Neuronal stem cell (in vitro differentiated cells): ENCODE measurements around the gene UNKL.
A peak's percentile ranks its signal among the peaks of the same experiment; 100 is the strongest.

Source experiments
- DNase-seq: peaks from one replicate; pipeline ENCODE4 v3.0.0-alpha.2; 2013; ENCODE audit warnings: low spot score
- H2AFZ ChIP-seq: one replicate; pipeline ENCODE4 v1.6.1; 2013; ENCODE audit warnings: mild to moderate bottlenecking, low read length, inconsistent platforms
- H2AK5ac ChIP-seq: 2 replicates; pipeline ENCODE4 v1.6.1; 2013; ENCODE audit warnings: low read depth, mild to moderate bottlenecking, inconsistent platforms, low read length, moderate library complexity, mixed read lengths
- H2BK120ac ChIP-seq: 2 replicates; pipeline ENCODE4 v1.6.1; 2013; ENCODE audit warnings: low read depth, mild to moderate bottlenecking, inconsistent platforms, low read length, moderate library complexity, mixed read lengths
- H2BK12ac ChIP-seq: one replicate; pipeline ENCODE4 v1.6.1; 2013; ENCODE audit warnings: low read length, inconsistent platforms
- H2BK15ac ChIP-seq: 2 replicates; pipeline ENCODE4 v1.6.1; 2013; ENCODE audit warnings: mild to moderate bottlenecking, low read length, inconsistent platforms, mixed read lengths
- H2BK5ac ChIP-seq: one replicate; pipeline ENCODE4 v1.6.1; 2013; ENCODE audit warnings: inconsistent platforms, mild to moderate bottlenecking, low read length, moderate library complexity
- H3K14ac ChIP-seq: one replicate; pipeline ENCODE4 v1.6.1; 2013; ENCODE audit warnings: low read length, inconsistent platforms
- H3K18ac ChIP-seq: 2 replicates; pipeline ENCODE4 v1.6.1; 2013; ENCODE audit warnings: low read length, inconsistent platforms
- H3K23ac ChIP-seq: 2 replicates; pipeline ENCODE4 v1.6.1; 2013; ENCODE audit warnings: low read depth, mild to moderate bottlenecking, mixed read lengths, low read length, inconsistent platforms; ENCODE audit not compliant: poor library complexity
- H3K27ac ChIP-seq: replicated peaks from 3 replicates; pipeline ENCODE4 v1.5.1; 2013; ENCODE audit warnings: low read length, inconsistent platforms
- H3K27me3 ChIP-seq, 3 experiments: 2 replicates each; pipeline ENCODE4 v1.6.1; 2013; ENCODE audit warnings: low read length in 3 of 3, mild to moderate bottlenecking in 2 of 3, inconsistent platforms in 1 of 3, low read depth in 1 of 3, mixed read lengths in 1 of 3, moderate library complexity in 1 of 3; ENCODE audit not compliant: control insufficient read depth in 3 of 3, insufficient read depth in 3 of 3
- H3K36me3 ChIP-seq, 2 donors: replicated peaks in 1 of 2; 2 replicates each; pipeline ENCODE4 v1.6.1; 2013; ENCODE audit warnings: low read length in 2 of 2; ENCODE audit not compliant: control insufficient read depth in 2 of 2, insufficient read depth in 2 of 2
- H3K4ac ChIP-seq: 2 replicates; pipeline ENCODE4 v1.6.1; 2013; ENCODE audit warnings: inconsistent platforms, mild to moderate bottlenecking, low read length, moderate library complexity
- H3K4me1 ChIP-seq, 2 donors: 1 replicate in 1 of 2; 2 replicates in 1 of 2; pipeline ENCODE4 v1.6.1; 2013; ENCODE audit warnings: low read length in 2 of 2, low read depth in 1 of 2; ENCODE audit not compliant: control insufficient read depth in 2 of 2, insufficient read depth in 1 of 2
- H3K4me2 ChIP-seq: one replicate; pipeline ENCODE4 v1.6.1; 2013; ENCODE audit warnings: mild to moderate bottlenecking, low read length, inconsistent platforms; ENCODE audit not compliant: insufficient read depth, poor library complexity, severe bottlenecking
- H3K4me3 ChIP-seq, 2 donors: 2 replicates each; pipeline ENCODE4 v1.5.1; 2013; ENCODE audit warnings: low read length in 2 of 2, mild to moderate bottlenecking in 2 of 2, inconsistent platforms in 1 of 2, moderate library complexity in 1 of 2
- H3K79me1 ChIP-seq: one replicate; pipeline ENCODE4 v1.6.1; 2013; ENCODE audit warnings: low read depth, mild to moderate bottlenecking, inconsistent platforms, low read length, moderate library complexity
- H3K9ac ChIP-seq: one replicate; pipeline ENCODE4 v1.6.1; 2013; ENCODE audit warnings: mild to moderate bottlenecking, low read depth, low read length, inconsistent platforms; ENCODE audit not compliant: poor library complexity
- H3K9me3 ChIP-seq, 2 donors: replicated peaks in 1 of 2; 2 replicates each; pipeline versions ENCODE3 to v1.6.1; 2013; ENCODE audit warnings: low read length in 2 of 2, mild to moderate bottlenecking in 2 of 2, inconsistent platforms in 1 of 2, low read depth in 1 of 2, mixed read lengths in 1 of 2, moderate library complexity in 1 of 2; ENCODE audit not compliant: control insufficient read depth in 2 of 2, insufficient read depth in 1 of 2
- H4K8ac ChIP-seq: one replicate; pipeline ENCODE4 v1.6.1; 2013; ENCODE audit warnings: low read depth, mild to moderate bottlenecking, inconsistent platforms, low read length, moderate library complexity
- H4K91ac ChIP-seq: one replicate; pipeline ENCODE4 v1.6.1; 2013; ENCODE audit warnings: low read length, low read depth, mild to moderate bottlenecking, inconsistent platforms; ENCODE audit not compliant: poor library complexity
- WGBS, 2 donors: extraction: QIAGEN DNeasy Blood & Tissue Kit; methylation state at CpG; one replicate each; pipeline ENCODE4 v1.1.7; 2013; ENCODE audit warnings: missing lambda C conversion rate in 2 of 2, mixed read lengths in 1 of 2; ENCODE audit not compliant: insufficient read length in 2 of 2, insufficient replicate concordance in 1 of 2; ENCODE audit errors: extremely low coverage in 2 of 2; 5-methylcytosine and 5-hydroxymethylcytosine counted together

The UNKL gene

GRCh38 chr16:1349351-1349750, 65.2 kb downstream of the UNKL start:
- Histone ChIP-seq H4K91ac (no peak overlapping the region), H3K4me3 (peak overlapping the region in 1 of 2 donors; percentile 22), H3K9ac (no peak overlapping the region), H3K79me1 (peaks cover 23% of the 10 kb centered on the region), H3K27ac (no peak overlapping the region), H3K14ac (no peak overlapping the region), H3K23ac (no peak overlapping the region), H2BK5ac (no peak overlapping the region), H3K18ac (no peak overlapping the region), H3K4me2 (no peak overlapping the region), H2BK120ac (no peak overlapping the region), H3K9me3 (no peaks in the 10 kb centered on the region), H2AFZ (no peak overlapping the region), H3K4me1 (peaks cover 8 to 12% of the 10 kb centered on the region in 2 donors), H3K36me3 (peaks cover 16 to 49% of the 10 kb centered on the region in 2 donors), H3K27me3 (peaks cover 0 to 2% (median 0%) of the 10 kb centered on the region in 3 experiments), H3K4ac (no peak overlapping the region), H2AK5ac (no peak overlapping the region), H4K8ac (no peak overlapping the region), H2BK15ac (no peak overlapping the region), H2BK12ac (no peak overlapping the region)
- no peak for DNase-seq
- no CpG with 5 or more reads among the region's 16 CpGs for WGBS, 2 donors

GRCh38 chr16:1348926-1349325, 65.6 kb downstream of the UNKL start:
- Histone ChIP-seq H3K9ac (no peak overlapping the region), H3K23ac (no peak overlapping the region), H2AFZ (no peak overlapping the region), H3K14ac (no peak overlapping the region), H2BK120ac (no peak overlapping the region), H4K91ac (no peak overlapping the region), H2BK12ac (no peak overlapping the region), H3K36me3 (peaks cover 16 to 51% of the 10 kb centered on the region in 2 donors), H3K4me2 (no peak overlapping the region), H3K27me3 (peaks cover 0 to 2% (median 0%) of the 10 kb centered on the region in 3 experiments), H3K27ac (no peak overlapping the region), H2AK5ac (no peak overlapping the region), H3K4me1 (peaks cover 8 to 12% of the 10 kb centered on the region in 2 donors), H3K4me3 (peak overlapping the region in 1 of 2 donors; percentile 4), H3K4ac (no peak overlapping the region), H3K79me1 (peaks cover 23% of the 10 kb centered on the region), H4K8ac (no peak overlapping the region), H2BK15ac (no peak overlapping the region), H3K9me3 (no peaks in the 10 kb centered on the region), H2BK5ac (no peak overlapping the region), H3K18ac (no peak overlapping the region)
- WGBS, 2 donors, result no CpG with 5 or more reads among the region's 14 CpGs
- no peak for DNase-seq

DNA sequence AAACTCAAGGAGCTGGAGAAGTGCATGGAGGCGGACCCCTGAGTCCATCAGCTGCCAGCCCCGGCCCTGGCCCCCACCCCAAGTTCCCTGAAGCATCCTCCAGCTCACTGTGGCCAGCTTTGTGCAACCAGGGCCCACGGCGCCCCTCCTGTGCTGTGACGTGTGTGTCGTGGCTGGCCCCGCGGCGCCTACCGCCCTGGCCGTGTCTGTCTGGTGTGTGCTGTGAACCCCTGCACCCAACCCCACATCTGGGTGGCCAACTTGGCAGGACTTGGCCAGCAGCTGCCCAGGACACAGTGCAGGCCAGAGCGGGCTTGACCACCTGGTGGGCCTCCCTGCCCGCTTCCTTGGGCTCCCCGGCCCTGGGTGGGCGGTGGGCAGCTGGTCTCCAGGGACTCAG, 66.1 kb downstream of the UNKL start:
- Histone ChIP-seq H3K14ac (no peak overlapping the region), H3K27ac (no peak overlapping the region), H2BK120ac (no peak overlapping the region), H4K8ac (no peak overlapping the region), H3K79me1 (peaks cover 23% of the 10 kb centered on the region), H2BK12ac (no peak overlapping the region), H2AK5ac (no peak overlapping the region), H3K9ac (no peak overlapping the region), H3K4ac (no peak overlapping the region), H3K4me1 (peaks cover 11 to 12% of the 10 kb centered on the region in 2 donors), H2BK5ac (no peak overlapping the region), H3K18ac (no peak overlapping the region), H4K91ac (no peak overlapping the region), H2BK15ac (no peak overlapping the region), H3K36me3 (peaks cover 16 to 51% of the 10 kb centered on the region in 2 donors), H3K9me3 (no peaks in the 10 kb centered on the region), H3K4me3 (no peak overlapping the region), H3K23ac (no peak overlapping the region), H3K4me2 (no peak overlapping the region), H3K27me3 (peaks cover 0 to 6% (median 0%) of the 10 kb centered on the region in 3 experiments), H2AFZ (no peak overlapping the region)
- DNase-seq, result no peak
- WGBS, 2 donors, result no CpG with 5 or more reads among the region's 15 CpGs

- peak overlapping the region; percentile 21 for H3K9ac ChIP-seq
- H2AK5ac ChIP-seq, result no peak overlapping the region
- H3K14ac ChIP-seq, result no peak overlapping the region
- H2BK15ac ChIP-seq, result no peak overlapping the region
- no peak for DNase-seq
- peaks cover 23% of the 10 kb centered on the region for H3K79me1 ChIP-seq
- no peak overlapping the region for H3K4me3 ChIP-seq
- no peak overlapping the region for H2AFZ ChIP-seq
- H4K91ac ChIP-seq, result no peak overlapping the region
- H3K18ac ChIP-seq, result no peak overlapping the region
- no peak overlapping the region for H3K4ac ChIP-seq
- H2BK120ac ChIP-seq, result no peak overlapping the region
- peaks cover 12 to 13% of the 10 kb centered on the region in 2 donors for H3K4me1 ChIP-seq
- no peak overlapping the region for H3K23ac ChIP-seq
- no peak overlapping the region for H2BK5ac ChIP-seq
- no peak overlapping the region for H2BK12ac ChIP-seq
- H3K36me3 ChIP-seq, result peaks cover 16 to 51% of the 10 kb centered on the region in 2 donors
- no peak overlapping the region for H4K8ac ChIP-seq
- no CpG with 5 or more reads among the region's 29 CpGs for WGBS, 2 donors
- H3K9me3 ChIP-seq, result no peaks in the 10 kb centered on the region
- no peak overlapping the region for H3K4me2 ChIP-seq
- H3K27me3 ChIP-seq, result peaks cover 0 to 6% (median 0%) of the 10 kb centered on the region in 3 experiments
- H3K27ac ChIP-seq, result no peak overlapping the region
These were observed 66.5 kb downstream of the UNKL start for GRCh38 chr16:1347962-1348361.
